Measurements from ENCODE around the gene ZFAND3.

DNA sequence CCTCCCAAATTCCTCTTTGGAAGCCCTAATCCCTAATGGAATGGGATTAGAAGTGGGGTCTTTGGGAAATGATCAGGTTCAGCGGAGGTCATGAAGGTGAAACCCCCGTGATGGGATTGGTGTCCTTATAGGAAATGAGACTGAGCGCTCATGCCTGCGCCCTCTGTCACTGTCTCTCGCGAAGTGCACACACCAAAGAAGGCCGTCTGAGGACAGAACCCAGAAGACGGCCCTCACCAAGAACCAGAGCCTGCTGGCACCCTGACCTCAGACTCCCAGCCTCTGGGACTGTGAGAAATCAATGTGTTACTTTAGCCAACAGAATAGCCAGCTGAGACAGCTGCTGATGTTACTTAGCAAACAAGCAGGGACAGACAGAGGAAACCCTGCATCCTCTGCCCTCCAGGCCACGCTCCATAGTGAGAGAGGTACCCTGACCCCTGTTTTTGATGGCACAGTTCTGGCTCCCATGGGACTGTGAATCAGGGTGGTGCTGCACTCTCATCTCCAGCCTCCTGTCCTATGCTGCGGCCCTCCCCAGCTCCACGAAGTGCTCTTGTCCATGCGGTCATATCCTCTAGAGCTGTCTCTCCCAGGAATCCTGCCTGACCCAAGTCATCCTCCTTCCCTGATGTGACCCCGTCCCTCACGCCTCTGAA lies 369.3 kb downstream of the ZFAND3 start:
- TF ChIP-seq, protein P1, sequence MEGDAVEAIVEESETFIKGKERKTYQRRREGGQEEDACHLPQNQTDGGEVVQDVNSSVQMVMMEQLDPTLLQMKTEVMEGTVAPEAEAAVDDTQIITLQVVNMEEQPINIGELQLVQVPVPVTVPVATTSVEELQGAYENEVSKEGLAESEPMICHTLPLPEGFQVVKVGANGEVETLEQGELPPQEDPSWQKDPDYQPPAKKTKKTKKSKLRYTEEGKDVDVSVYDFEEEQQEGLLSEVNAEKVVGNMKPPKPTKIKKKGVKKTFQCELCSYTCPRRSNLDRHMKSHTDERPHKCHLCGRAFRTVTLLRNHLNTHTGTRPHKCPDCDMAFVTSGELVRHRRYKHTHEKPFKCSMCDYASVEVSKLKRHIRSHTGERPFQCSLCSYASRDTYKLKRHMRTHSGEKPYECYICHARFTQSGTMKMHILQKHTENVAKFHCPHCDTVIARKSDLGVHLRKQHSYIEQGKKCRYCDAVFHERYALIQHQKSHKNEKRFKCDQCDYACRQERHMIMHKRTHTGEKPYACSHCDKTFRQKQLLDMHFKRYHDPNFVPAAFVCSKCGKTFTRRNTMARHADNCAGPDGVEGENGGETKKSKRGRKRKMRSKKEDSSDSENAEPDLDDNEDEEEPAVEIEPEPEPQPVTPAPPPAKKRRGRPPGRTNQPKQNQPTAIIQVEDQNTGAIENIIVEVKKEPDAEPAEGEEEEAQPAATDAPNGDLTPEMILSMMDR (IDR thresholded peaks at IDR 0.05 in 4 of 5, conservative IDR thresholded peaks at IDR 0.05 in 1 of 5) = no peak
- no peak for TF ChIP-seq POLR2A (IDR thresholded peaks at IDR 0.05)

All from gastrocnemius medialis (tissue), 4 donors.